A204.1 (cell line): Measurements from ENCODE around the gene TAS2R14.

Experiments
- FAIRE-seq: peaks from 2 replicates; lab custom pipeline; 2012; peaks lifted over from hg19 to GRCh38; lab: Jason Lieb, UNC

TAS2R14 gene

DNA sequence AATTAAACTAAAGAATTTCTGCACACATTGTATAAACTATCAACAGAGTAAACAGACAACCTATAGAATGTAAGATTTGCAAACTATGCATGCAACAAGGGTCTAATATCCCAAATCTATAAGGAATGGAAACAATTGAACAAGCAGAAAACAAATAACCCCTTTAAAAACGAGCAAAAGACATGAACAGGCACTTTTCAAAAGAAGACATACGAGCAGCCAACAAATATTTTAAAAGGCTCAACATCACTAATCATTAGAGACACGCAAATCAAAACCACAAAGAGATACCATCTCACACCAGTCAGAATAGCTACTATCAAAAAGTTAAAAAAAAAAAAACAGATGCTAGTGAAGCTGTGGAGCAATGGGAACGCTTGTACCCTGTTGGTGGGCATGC, 34.4 kb downstream of the TAS2R14 start:
- no peak for FAIRE-seq

DNA sequence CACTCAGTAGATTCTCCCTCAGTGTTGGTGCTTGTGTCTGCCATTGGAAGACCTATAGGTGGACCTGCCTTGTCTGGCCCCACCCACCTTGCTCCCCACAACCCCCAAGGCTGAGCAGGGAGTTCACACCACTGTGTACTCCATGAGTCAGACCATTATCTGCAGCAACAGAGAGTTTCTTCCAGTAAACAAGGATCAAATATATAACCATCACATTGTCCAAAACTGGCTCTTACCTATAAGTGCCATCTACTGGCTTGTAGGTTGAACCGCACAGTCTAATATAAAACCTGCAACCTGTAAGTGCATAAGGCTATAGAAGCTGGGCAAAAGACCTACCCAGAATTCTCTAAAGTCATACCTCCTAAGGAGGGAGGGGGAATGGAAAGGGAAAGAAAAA, 37.6 kb downstream of the TAS2R14 start:
- FAIRE-seq: no peak

DNA sequence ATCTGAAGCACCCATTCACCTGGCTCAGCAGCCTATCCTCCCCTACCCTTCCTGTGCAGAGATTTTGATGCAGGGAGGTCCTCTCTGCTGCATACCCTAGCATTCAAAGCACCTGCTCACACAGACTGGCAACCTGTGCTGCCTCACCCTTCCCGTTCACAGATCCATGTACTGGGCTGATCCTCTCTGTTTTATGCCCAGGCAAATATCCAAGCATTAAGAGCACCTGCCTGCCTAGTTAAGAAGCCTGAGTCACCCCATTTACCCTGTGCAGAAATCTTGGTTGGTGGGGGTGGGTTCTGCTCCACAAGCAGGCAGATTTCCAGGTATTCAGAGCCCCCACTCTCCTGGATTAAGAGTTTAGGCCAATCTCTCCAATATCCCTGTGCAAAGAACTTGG, 38.1 kb downstream of the TAS2R14 start:
- FAIRE-seq: no peak

DNA sequence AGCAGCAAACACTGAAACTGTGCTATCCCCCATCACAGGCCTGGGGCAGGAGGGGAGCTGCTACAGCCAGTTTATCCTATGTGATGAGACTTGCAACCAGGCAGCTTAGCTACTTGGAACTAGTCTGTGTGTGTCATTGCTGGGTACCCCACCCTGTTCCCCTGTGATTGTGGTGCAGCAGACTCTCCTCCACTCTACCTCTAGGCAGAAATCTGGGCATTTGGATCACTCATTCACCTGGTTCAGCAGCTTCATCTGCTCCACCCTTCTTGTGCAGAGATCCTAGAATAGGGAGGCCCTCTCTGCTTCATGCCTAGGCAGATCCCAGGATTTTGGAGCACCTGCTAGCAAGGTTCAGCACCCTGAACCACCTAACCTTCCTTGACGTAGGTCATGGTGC, 38.5 kb downstream of the TAS2R14 start:
- no peak for FAIRE-seq

DNA sequence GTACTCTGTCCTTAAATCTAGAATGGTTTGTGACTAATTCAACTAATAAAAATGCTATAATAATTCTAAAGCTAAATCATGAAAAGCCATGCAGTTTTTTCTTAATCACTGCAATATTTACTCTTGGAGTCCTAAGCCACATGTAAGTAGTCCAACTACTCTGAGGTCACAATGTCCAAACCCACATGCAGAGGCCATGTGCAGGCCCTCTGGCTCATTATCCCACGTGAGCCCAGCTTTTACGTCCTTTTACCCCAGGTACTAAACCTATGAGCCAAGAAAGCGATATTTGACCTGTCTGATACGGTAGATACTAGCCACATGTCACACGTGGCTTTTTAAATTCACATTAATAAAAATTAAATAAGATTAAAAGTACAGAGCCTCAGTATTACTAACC, 42.2 kb downstream of the TAS2R14 start:
- FAIRE-seq: no peak

DNA sequence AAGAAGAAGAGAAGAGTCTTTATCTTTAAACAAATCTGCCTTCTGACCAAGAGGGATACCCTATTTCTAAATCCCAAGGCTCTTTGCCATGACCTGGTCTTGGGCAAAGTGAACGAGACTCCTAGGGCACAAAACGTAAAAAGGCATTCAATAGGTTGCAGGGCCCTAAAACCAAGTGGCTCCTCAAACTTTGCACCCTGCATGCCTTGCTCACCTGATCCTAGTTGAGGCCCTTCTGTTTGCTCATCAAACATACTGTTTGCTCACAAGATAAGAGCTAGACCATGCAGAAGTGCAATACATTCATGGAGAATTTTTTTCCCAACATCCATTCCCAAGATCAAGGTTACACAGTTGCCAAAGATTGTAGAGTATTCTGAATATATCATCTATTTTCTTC, 47.1 kb downstream of the TAS2R14 start:
- FAIRE-seq: no peak

DNA sequence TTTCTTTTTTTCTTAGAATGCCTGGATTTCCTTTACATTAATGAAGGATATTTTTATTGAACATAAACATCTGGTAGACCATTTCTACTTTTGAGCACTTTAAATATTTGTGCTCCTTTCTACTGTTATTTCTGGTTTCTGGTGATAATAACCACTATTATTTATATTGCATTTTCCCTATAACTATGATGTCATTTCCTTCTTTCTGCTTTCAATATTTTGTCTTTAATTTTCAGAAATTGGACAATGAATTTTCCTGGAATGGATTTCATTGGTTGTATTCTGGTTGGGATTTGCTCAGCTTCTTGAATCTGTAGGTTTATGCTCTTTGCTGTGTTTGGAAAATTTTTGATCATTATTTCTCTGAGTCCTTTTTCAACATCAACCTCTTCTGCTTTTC, 49.8 kb downstream of the TAS2R14 start:
- no peak for FAIRE-seq
